WTC11 (cell line): ENCODE measurements around the gene ADI1.

Source experiments
- CBFB ChIP-seq: sonication (generic); formaldehyde crosslinking; IDR thresholded peaks from 2 replicates; pipeline ENCODE4 v1.8.1; 2022; ENCODE audit warnings: mild to moderate bottlenecking, low read depth, missing genetic modification reagents
- CREB1 ChIP-seq: sonication (generic); formaldehyde crosslinking; IDR thresholded peaks from 2 replicates; pipeline ENCODE4 v1.8.0; 2023; ENCODE audit warnings: mild to moderate bottlenecking, missing genetic modification reagents
- JUN ChIP-seq: sonication (generic); formaldehyde crosslinking; IDR thresholded peaks from 2 replicates; pipeline ENCODE4 v1.8.0; 2023; ENCODE audit warnings: mild to moderate bottlenecking, missing genetic modification reagents
- TEAD4 ChIP-seq: sonication (generic); formaldehyde crosslinking; IDR thresholded peaks from 2 replicates; pipeline ENCODE4 v1.8.0; 2022; ENCODE audit warnings: mild to moderate bottlenecking, missing genetic modification reagents
- ZBTB21 ChIP-seq: sonication (generic); formaldehyde crosslinking; IDR thresholded peaks from 2 replicates; pipeline ENCODE4 v1.8.1; 2023; ENCODE audit warnings: mild to moderate bottlenecking, missing genetic modification reagents, borderline replicate concordance
- ZNF121 ChIP-seq: sonication (generic); formaldehyde crosslinking; IDR thresholded peaks from 2 replicates; pipeline ENCODE4 v1.8.0; 2023; ENCODE audit warnings: missing genetic modification reagents
- TF ChIP-seq, protein P1 (sequence below): sonication (generic); formaldehyde crosslinking; IDR thresholded peaks from 2 replicates; pipeline ENCODE4 v1.8.0; 2023; ENCODE audit warnings: missing genetic modification reagents
- TF ChIP-seq, protein P2 (sequence below): sonication (generic); formaldehyde crosslinking; IDR thresholded peaks from 2 replicates; pipeline ENCODE4 v1.8.1; 2023; ENCODE audit warnings: mild to moderate bottlenecking, missing genetic modification reagents, borderline replicate concordance
- TF ChIP-seq, protein P3 (sequence below): fragments of 200-600 bp; IDR thresholded peaks from 2 replicates; pipeline ENCODE4 v1.8.0; 2022; ENCODE audit warnings: antibody characterized with exemption
- TF ChIP-seq, protein P4 (sequence below): sonication (generic); formaldehyde crosslinking; IDR thresholded peaks from 2 replicates; pipeline ENCODE4 v1.8.1; 2022; ENCODE audit warnings: low read depth, mild to moderate bottlenecking, moderate library complexity, missing genetic modification reagents, borderline replicate concordance
- TF ChIP-seq, protein P5 (sequence below): sonication (generic); formaldehyde crosslinking; IDR thresholded peaks from 2 replicates; pipeline ENCODE4 v1.8.1; 2022; ENCODE audit warnings: low read depth, missing genetic modification reagents, borderline replicate concordance

DNA sequence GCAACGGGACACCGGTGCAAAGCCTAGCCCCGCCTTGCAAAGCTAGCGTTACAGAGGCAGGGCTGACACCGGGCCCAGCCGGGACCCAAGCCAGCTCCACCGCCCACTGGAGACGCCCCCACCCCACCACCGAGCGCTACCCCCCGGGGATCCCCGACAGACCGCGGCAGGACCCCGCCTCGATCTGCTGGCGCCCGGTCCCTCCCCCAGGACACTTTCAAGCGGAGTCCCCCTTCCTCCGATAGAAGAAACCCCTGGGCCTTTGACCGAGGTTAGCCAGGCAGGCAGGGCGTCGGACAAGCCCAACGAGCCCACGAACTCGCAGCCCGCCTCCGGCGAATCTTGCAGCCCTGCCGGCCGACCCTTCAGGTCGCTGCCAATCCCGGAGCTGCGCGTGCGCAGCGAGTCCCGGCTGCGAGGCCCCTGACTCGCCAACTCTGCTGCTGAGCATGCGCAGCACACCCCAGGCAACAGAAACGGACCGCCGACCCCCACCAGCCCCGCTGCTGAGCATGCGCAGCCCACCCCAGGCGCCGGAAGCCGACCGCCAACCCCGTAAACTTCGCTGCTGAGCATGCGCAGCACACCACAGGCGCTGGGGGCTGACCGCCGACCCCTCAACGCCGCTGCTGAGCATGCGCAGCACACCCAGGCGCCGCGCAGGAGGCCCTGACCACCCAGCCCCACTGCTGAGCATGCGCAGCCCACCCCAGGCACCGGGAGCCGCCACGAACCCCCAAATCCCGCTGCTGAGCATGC is 656 bp downstream of the ADI1 start:
- TF ChIP-seq CREB1 (CRISPR knock-in tag) (no peak), JUN (CRISPR knock-in tag) (no peak), CBFB (CRISPR knock-in tag) (no peak), ZNF121 (CRISPR knock-in tag) (no peak), TEAD4 (no peak), ZBTB21 (CRISPR knock-in tag) (no peak)
- TF ChIP-seq, protein P1, sequence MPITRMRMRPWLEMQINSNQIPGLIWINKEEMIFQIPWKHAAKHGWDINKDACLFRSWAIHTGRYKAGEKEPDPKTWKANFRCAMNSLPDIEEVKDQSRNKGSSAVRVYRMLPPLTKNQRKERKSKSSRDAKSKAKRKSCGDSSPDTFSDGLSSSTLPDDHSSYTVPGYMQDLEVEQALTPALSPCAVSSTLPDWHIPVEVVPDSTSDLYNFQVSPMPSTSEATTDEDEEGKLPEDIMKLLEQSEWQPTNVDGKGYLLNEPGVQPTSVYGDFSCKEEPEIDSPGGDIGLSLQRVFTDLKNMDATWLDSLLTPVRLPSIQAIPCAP (CRISPR knock-in tag), result no peak; the same call in 1 of the 2 replicates
- TF ChIP-seq, protein P2, sequence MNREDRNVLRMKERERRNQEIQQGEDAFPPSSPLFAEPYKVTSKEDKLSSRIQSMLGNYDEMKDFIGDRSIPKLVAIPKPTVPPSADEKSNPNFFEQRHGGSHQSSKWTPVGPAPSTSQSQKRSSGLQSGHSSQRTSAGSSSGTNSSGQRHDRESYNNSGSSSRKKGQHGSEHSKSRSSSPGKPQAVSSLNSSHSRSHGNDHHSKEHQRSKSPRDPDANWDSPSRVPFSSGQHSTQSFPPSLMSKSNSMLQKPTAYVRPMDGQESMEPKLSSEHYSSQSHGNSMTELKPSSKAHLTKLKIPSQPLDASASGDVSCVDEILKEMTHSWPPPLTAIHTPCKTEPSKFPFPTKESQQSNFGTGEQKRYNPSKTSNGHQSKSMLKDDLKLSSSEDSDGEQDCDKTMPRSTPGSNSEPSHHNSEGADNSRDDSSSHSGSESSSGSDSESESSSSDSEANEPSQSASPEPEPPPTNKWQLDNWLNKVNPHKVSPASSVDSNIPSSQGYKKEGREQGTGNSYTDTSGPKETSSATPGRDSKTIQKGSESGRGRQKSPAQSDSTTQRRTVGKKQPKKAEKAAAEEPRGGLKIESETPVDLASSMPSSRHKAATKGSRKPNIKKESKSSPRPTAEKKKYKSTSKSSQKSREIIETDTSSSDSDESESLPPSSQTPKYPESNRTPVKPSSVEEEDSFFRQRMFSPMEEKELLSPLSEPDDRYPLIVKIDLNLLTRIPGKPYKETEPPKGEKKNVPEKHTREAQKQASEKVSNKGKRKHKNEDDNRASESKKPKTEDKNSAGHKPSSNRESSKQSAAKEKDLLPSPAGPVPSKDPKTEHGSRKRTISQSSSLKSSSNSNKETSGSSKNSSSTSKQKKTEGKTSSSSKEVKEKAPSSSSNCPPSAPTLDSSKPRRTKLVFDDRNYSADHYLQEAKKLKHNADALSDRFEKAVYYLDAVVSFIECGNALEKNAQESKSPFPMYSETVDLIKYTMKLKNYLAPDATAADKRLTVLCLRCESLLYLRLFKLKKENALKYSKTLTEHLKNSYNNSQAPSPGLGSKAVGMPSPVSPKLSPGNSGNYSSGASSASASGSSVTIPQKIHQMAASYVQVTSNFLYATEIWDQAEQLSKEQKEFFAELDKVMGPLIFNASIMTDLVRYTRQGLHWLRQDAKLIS (CRISPR knock-in tag), result no peak
- TF ChIP-seq, protein P3, sequence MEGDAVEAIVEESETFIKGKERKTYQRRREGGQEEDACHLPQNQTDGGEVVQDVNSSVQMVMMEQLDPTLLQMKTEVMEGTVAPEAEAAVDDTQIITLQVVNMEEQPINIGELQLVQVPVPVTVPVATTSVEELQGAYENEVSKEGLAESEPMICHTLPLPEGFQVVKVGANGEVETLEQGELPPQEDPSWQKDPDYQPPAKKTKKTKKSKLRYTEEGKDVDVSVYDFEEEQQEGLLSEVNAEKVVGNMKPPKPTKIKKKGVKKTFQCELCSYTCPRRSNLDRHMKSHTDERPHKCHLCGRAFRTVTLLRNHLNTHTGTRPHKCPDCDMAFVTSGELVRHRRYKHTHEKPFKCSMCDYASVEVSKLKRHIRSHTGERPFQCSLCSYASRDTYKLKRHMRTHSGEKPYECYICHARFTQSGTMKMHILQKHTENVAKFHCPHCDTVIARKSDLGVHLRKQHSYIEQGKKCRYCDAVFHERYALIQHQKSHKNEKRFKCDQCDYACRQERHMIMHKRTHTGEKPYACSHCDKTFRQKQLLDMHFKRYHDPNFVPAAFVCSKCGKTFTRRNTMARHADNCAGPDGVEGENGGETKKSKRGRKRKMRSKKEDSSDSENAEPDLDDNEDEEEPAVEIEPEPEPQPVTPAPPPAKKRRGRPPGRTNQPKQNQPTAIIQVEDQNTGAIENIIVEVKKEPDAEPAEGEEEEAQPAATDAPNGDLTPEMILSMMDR, result no peak
- TF ChIP-seq, protein P4, sequence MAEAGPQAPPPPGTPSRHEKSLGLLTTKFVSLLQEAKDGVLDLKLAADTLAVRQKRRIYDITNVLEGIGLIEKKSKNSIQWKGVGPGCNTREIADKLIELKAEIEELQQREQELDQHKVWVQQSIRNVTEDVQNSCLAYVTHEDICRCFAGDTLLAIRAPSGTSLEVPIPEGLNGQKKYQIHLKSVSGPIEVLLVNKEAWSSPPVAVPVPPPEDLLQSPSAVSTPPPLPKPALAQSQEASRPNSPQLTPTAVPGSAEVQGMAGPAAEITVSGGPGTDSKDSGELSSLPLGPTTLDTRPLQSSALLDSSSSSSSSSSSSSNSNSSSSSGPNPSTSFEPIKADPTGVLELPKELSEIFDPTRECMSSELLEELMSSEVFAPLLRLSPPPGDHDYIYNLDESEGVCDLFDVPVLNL (CRISPR knock-in tag), result no peak
- TF ChIP-seq, protein P5, sequence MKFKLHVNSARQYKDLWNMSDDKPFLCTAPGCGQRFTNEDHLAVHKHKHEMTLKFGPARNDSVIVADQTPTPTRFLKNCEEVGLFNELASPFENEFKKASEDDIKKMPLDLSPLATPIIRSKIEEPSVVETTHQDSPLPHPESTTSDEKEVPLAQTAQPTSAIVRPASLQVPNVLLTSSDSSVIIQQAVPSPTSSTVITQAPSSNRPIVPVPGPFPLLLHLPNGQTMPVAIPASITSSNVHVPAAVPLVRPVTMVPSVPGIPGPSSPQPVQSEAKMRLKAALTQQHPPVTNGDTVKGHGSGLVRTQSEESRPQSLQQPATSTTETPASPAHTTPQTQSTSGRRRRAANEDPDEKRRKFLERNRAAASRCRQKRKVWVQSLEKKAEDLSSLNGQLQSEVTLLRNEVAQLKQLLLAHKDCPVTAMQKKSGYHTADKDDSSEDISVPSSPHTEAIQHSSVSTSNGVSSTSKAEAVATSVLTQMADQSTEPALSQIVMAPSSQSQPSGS, result no peak
